ENCODE measurements around the gene NBL1.

Gene NBL1

DNA sequence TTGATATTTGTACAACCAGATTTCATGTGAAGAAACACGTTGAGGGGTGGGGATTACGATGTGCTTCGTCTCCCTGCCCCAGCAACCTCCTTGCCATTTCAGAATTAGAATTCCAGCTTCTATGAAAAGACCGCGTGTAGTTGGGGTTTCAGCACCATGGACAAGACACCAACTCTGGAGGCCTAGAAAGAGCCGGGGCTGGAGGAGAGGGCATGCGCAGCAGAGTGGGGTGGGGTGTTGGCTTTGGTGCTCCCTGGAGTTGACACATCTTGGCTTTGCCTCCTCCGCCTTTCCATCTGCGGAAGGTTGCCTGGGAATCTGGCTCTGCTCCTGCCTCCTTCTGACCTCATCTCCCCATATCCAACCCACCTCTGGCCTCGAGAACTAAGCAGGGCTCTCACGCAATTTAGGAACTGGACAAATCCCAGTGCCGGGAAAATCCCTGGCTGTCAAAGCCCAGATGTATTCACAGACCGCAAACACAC lies 32.4 kb downstream of the NBL1 start:
- FAIRE-seq, result no peak

DNA sequence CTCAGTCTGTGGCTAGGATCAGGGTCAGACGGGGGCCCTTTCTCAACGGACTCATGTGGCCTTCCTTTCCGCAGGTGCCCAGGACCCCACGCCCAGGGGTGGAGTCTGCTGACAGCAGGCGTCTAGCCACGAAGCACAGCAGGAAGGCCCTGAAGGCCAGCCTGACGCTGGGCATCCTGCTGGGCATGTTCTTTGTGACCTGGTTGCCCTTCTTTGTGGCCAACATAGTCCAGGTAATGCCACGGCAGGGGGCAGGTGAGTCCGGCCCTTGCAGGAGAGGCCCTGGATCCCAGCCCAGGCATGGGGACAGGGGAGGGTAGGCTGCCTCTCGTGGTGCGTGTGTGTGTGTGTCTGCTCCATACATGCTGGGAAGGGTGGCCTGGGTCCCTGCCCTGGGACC lies 34.4 kb downstream of the NBL1 start:
- no peak for FAIRE-seq

DNA sequence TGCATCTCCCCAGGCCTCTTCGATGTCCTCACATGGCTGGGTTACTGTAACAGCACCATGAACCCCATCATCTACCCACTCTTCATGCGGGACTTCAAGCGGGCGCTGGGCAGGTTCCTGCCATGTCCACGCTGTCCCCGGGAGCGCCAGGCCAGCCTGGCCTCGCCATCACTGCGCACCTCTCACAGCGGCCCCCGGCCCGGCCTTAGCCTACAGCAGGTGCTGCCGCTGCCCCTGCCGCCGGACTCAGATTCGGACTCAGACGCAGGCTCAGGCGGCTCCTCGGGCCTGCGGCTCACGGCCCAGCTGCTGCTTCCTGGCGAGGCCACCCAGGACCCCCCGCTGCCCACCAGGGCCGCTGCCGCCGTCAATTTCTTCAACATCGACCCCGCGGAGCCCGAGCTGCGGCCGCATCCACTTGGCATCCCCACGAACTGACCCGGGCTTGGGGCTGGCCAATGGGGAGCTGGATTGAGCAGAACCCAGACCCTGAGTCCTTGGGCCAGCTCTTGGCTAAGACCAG lies 34.9 kb downstream of the NBL1 start:
- no peak for FAIRE-seq

DNA sequence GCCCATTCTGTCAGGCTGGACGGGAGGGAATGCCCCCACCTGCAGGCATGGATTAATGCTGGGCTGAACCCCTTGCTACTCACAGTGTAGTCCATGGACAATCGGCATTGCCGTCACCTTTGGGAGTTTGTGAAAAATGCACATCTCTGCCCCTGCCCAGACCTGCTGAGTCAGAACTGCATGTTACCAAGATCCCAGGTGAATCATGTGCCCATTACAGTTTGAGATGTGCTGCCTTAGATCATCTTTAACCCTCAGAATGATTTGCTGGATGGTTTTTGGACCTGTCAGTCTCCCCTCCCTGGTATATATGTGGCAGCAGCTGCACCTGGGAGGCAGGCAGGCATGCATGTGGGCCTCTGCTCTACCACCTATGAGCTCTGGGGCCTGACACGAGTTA lies 35.6 kb downstream of the NBL1 start:
- FAIRE-seq, result no peak

DNA sequence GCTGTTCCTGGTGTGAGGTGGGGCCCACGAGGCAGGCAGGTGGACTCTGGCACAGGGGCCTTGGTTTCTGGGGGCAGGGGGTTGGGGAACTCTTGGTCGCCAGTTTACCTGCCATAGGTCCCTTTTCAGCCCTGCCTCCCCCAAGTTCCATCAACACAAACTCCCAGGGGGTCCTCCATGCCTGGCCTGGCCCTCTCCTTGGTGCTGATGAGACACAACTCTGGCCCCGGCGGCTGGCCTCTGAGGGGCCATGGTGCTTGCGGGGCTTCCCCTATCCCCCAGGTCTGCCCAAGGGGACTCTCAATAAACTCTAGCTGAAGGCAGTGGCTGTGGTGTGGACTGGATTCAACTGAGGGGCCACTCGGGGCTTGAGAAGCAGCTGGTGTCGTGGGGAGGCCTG lies 36.5 kb downstream of the NBL1 start:
- FAIRE-seq, result no peak

DNA sequence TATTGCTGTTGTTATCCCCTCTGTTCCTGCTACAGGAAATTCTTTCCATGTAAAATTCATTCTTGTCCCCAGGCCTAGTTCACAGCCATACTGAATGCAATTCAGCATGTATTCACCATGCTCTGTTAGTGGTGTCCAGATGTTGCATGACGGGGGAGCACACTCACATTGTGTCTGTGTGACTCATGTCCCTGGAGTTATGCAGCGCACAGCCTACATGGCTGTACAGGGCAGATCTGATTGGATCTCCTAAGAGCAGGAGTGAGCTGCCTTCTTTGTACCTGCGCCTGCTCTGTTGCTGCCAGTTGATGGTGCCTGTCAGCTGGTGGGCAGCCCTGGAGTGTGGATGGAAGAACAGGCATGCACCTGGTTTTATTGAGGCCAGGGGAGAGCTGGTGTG lies 38.1 kb downstream of the NBL1 start:
- FAIRE-seq, result no peak

DNA sequence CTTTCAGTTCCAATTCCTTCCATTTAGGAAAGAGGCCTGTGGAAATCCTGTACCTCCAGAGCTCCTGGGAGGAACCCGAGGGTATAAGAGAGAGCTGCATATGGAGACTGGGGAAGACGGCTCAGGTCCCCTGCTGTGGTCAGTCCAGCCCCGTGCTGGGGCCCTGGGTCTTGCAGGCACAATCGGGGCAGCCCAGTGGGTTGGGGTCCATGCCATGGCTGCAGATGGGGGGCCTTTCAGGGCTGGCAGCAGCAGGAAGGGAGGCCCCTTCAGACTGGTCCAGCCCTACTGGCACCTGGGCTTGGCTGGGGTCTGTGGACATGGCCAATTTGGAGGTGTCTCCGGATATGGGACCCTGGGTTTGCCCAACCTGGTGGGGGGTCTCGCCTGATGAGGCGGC lies 38.8 kb downstream of the NBL1 start:
- FAIRE-seq, result no peak

DNA sequence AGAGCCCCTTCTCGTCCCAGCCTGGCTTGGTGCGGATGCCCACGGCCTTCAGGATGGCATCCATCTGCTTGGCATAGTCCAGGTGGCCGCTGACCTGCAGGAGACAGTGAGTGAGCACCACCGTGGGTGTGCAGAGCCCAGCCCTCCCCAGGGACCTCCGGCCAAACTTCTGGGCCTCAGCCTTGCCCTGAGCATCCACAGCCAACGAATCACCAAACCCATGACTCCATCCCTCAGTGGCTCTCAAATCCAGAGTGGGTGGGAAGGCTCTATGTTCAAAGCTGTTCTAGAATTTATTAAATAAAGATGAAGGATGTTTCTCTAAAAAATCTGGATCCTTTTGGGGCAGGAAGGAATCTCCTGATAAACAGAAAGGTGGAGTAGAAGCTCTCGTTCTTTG lies 39.2 kb downstream of the NBL1 start:
- FAIRE-seq, result no peak

DNA sequence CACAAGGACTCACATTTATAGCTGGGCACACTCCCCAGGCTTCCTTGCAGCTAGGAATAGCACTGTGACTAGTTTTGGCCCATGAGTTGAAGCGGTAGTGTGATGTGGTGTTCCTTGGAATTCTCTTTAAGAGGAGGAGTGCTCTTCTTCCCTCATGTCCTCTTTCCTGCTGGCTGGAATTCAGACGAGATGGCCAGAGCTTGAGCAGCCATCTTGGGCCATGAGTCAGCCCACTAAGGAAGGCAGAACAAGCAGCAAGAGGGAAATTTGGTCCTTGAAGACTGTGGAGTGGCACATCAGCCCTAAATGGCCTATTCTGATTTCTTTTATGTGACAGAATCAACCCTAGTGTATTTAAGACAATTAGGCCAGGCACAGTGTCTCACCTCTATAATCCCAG lies 40.6 kb downstream of the NBL1 start:
- FAIRE-seq, result no peak

DNA sequence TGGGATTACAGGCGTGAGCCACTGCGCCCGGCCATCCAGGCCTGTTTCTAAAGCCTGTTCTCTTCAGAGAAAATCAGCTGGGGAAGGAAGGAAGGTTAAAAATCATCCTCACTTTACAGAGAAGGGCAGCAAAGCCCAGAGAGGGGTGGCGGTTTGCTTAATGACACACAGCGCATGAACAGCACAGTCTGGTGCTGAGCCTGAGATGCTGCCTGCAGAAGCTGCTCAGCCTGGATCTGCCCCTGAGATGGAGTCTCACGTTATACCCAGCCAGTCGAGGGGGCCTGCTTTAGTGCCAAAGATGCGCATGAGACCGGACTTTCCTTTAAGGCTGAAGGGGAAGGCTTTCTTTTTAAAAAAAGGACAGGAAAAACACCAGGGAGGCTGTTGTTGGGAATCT lies 41.9 kb downstream of the NBL1 start:
- no peak for FAIRE-seq

DNA sequence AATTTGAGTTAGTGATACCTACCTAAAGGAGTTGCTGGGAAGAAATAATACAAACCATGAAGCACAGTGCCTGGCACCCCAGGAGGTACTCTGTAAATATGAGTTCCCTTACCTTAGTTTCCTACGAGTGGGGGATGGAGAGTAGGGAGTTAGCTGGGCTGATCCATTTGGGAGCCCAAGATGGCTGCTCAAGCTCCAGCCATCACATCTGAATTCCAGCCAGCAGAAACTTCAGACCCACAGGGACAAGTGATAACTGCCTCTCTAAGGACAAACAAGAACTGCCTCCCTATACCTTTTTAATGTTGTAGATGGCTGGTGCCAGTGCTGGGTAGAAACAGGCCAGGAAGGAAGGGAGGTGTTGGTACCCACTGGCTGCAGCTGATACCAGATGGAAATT lies 43.3 kb downstream of the NBL1 start:
- no peak for FAIRE-seq

DNA sequence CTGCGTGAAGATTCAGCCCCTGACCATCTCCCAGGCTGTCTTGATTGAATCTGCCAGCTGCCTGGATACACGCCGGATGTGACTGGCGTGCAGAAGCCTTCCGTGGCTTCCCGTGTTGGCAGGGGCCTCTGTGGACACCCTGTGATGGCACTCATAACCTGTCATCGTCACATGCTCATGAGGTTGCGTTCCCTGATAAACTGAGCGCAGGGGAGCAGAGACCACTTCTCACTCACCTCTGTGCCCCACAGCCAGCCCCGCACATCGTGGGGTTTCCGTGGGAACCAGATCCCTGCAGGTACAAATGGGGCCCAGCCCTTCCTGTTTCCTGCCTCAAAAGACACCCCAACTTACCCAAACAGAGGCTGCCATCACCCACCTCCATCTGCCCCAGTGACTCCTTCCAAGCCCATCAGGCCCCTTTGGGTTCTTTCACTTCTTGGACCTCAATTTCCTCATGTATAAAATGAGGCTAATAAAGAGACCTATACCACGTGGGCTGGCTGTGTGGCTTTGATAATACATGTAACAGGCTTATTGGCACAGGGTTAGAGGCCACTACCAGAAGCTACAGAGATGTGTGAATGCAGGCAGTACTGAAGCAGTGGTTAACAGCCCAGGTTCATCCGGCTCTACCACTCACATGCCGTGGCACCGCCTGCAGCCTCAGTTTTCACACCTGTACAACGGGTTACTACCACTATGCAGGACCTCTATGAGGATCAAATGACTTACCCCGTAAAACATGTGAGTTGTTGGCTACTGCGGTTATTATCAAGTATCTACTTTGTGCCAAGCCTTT lies 44.1 kb downstream of the NBL1 start:
- FAIRE-seq, result no peak

DNA sequence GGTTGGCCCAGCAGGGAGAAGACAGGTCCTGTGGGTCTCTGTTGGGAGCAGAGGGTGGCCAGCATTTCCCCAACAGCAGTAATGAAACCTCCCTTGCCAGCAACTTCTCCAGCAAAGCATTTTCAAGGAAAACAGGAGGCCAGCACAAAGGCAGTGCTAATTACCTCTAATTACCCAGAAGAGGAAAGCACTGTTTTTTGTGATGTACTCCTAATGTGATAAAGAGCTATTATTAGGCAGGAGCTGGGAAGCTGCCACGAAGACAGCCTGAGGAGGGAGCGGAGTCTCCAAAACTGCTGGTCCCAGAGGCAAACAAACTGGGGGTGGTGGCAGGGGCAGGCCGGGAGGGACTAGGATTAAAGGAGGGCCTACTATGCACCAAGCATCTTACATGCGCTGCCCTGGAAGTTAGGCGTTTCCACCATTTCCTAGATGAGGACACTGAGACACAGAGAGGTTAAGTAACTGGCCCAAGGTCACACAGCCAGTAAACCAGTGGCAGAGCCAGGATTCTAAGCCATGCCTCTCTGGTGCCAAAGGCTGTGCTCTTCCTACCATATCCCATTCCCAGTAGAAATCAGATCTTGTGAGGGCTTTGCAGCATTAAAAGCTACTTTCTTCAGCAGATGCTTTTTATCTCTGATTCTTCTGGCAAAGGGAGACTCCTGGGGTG lies 45.1 kb downstream of the NBL1 start:
- no peak for FAIRE-seq

DNA sequence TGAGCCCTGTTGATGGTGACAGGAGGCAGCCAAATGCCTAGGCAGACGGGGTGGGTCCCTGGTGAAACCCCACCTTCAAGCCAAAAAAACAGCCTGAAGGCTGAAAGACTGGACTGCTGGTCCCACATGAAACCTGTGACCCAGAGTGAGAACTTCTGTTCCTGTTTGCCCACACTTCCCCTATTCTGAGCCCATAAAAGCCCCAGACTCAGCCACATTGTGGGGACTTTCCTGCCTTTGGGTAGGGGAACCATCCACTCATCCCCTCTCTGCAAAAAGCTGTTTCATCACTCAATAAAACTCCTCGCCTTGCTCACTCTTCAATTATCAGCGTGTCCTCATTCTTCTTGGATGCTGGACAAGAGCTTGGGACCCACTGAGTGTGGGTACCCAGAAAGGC lies 45.7 kb downstream of the NBL1 start:
- no peak for FAIRE-seq

DNA sequence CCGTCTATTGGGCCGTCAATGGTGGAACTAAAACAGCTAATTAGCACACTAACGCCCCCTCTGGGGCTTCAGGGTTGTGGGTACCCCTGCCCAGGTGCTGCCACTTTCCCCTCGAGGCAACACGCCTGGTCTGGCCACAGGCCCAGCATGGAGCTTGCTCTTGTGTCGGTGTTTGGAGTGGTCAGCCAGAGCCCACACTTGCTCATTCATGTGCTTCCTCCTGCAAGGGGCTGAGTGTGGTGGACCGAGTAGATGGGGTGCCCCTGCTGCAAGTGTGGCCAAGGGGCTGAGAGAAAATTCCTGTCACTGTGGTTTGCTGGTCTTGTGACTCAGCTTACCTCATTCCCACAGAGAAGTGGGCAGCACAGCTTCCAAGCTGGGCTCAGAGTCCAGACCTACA lies 46.2 kb downstream of the NBL1 start:
- FAIRE-seq, result no peak

DNA sequence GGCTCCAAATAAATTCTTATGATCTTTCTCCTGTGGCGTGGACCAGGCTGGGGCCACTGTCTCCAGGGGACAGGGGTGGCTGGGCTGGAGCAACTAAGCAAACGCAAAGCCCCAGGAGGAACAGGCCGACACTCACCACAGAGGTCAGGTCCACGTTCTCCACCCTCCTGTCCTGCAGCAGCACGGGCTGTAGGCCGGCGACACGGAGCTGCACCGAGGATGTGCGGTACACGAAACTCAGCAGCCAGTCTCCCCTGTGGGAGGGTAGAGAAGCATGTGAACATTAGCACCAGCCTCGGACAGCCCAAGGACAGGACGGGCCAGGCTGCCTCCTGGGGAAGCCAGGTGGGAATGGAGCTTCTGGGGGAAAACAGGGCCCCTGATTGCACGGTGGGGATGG lies 50.2 kb downstream of the NBL1 start:
- no peak for FAIRE-seq

DNA sequence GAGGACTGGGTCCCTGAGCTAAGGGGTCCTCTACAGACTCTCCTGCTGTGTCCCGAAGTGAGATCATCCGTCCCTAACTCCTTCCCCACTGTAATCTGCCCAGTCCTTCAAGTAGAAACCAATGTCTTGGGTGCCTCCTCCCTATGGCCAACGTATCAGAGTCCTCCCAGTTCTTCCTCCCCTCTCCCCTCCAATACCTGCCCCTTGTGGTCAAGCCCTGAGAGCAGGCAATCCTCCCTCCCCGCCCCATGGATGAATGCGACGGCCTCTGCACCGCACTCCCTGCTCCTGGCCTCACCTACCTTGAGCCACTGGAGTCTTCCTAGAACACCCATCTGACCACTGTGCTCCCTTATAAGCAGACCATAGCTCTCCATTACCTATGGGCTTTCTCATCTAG lies 51.7 kb downstream of the NBL1 start:
- FAIRE-seq, result no peak

DNA sequence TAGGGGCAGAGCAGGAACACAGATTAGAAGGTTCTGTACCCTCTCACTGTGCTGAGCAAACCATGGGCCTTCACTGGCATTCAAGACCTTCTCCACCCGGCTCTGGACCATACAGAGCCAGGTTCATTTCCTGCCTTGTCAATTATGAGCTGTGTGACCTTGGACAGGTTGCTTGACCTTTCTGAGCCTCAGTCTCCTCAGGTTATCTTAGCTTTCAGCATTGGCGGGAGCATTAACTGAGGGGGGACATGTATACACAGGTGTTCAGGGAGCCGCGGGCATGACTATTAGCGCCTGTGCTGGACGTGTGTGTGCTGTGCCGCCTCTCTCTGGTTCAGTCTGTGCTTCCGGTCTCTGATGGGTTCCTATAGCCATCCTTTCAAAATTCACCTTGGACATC lies 52.7 kb downstream of the NBL1 start:
- no peak for FAIRE-seq

DNA sequence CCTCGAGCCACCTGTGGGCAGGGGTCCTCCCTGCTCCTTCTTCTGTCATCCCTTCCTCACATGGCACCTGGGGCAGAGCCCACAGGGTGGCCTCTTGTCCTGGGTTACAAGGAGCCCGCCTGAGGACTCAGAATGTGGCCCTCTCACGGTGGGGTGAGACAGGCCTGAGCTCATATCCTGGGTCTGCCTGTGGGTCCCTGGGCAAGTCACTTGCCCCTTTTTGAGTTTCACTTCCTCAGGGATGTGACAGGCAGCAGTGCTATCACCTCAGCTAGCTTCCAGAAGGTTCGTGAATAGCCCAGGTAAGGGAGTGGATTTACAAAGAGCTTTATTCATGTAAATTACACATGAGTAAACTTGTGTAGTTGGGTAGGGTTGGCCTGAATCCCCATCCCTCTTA lies 54.1 kb downstream of the NBL1 start:
- no peak for FAIRE-seq

DNA sequence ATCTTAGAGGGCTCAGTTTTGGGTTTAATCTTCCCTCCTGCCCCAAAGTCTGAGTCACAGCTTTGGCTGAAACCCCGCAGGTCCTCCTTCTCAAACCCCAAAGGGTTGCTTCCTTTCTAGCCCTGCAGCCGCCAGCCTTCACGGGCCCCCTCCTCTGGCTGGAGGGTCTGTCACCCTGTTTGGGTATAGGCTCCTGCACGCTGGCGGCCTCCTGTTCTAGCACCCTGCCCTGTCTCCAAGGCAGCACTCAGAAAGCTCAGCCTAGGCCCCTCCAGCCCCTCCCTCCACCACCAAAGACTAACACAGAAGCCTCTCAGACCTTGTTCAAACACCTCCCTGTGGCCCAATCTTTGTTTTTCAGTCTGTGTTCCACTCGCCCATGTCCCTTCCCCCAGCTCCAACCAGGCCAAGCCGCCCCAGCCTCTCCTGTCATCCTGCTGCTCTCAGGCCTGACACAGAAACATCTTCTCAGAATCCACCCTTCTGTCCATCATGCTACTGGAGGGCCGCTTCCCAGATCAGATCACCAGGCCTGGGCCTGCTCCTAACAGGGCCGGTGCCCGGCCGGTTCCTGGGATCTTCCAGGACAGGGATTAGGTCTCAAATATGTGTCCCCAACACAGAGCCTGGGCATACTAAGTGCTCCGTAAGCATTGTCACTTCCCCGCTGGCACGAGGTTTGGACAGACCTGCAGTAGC lies 56.1 kb downstream of the NBL1 start:
- no peak for FAIRE-seq

DNA sequence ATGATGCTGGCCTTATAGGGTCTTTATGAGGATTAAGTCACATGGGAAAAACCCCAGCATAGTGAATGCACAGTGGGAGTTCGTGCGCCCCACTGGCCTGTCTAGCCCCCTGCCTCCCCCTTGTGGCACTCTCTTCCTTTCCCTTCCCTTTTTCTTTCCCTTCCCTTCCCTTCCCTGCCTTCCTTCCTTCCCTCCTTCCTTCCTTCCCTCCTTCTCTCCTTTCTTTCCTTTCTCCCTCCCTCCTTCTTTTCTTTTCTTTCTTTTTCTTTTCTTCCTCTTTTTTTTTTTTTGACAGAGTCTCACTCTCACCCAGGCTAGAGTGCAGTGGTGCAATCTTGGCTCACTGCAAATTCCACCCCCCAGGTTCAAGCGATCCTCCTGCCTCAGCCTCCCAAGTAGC lies 59.2 kb downstream of the NBL1 start:
- FAIRE-seq, result no peak

DNA sequence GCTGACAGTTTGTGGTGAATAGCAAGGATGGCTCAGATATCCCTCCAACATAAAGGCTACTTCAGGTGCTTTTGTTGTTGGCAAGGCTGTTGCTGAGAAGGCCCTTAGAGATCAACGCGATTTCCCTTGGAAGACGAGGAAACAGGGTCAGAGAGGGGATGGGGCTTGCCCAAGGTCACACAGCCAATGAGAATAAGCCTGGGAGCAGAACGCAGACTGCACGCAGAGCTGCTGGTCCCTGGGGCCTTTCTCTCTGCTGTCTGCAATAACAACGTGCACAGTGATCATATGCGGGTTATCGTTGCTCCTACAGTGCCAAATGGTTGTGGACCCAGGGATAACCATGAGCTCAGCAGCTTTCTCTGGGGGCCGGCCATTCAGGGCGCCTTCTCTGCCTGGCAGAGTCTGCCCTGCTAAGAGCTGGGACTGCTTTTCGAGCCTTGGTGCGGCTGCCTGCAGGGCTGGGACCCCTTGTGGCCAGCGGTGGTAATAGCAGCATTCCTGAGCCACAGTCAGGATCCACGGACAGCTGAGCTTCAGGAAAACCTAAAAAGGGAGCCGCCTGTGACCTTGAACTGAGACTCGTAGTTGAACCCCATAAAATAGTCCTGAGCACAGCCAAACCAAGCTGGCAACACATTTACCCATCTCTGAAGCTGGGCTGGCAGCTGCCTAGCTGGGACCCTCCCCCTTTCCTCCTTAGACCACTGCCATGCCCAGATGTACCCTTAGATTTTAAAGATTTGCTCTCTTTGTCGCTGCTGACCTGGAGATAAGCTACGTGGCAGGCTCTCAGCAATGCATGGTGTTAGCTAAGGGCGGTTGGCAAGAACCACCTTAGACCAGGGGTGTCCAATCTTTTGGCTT lies 60.4 kb downstream of the NBL1 start:
- no peak for FAIRE-seq

DNA sequence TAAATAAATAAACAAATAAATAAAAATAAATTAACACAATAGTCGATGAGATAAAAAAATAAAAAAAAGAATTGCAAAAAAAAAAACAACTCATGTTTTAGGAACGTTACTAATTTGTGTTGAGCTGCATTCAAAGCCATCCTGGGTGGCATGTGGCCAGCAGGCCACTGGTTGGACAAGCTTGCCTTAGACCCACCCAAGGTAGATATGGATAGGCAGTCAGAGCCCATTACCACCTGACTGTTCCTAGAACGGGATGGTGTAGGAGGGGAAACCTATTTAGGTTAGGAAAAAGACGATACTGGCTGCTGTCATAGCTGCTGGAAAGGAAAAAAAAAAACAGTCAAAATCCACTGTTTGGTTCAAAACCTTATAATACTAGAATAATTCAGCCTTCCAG lies 61.4 kb downstream of the NBL1 start:
- FAIRE-seq, result no peak
